ENCODE results near the gene HDAC4.

HDAC4 gene

GRCh38 chr2:239155806-239156480 is 244.9 kb downstream of the HDAC4 start:
- Histone ChIP-seq H3K9me3 (ENCODE audit: insufficient read depth, low read depth, low read length) (no peaks in the 10 kb centered on the region), H3K4me1 (ENCODE audit: insufficient read depth, low read length) (no peaks in the 10 kb centered on the region), H3K9ac (ENCODE audit: low read depth, low read length) (no peak overlapping the region), H3K4me3 (ENCODE audit: low read length) (no peak overlapping the region), H3K27ac (ENCODE audit: low read depth, low read length) (no peak overlapping the region), H3K27me3 (ENCODE audit: insufficient read depth, low read length) (no peaks in the 10 kb centered on the region), H3K36me3 (ENCODE audit: insufficient read depth, low read length) (peaks cover 52% of the 10 kb centered on the region)
- 95% methylated on average over 12 of the region's 12 CpGs for WGBS

- Histone ChIP-seq H3K27ac (ENCODE audit: low read depth, low read length) (no peak overlapping the region), H3K9ac (ENCODE audit: low read depth, low read length) (no peak overlapping the region), H3K27me3 (ENCODE audit: insufficient read depth, low read length) (no peaks in the 10 kb centered on the region), H3K4me1 (ENCODE audit: insufficient read depth, low read length) (no peaks in the 10 kb centered on the region), H3K9me3 (ENCODE audit: insufficient read depth, low read depth, low read length) (no peaks in the 10 kb centered on the region), H3K36me3 (ENCODE audit: insufficient read depth, low read length) (peaks cover 45% of the 10 kb centered on the region), H3K4me3 (ENCODE audit: low read length) (no peak overlapping the region)
- WGBS: 82% methylated on average over 19 of the region's 19 CpGs
These were observed 245.6 kb downstream of the HDAC4 start for GRCh38 chr2:239154971-239155805.

GRCh38 chr2:239153806-239154591 is 246.8 kb downstream of the HDAC4 start:
- Histone ChIP-seq H3K9me3 (ENCODE audit: insufficient read depth, low read depth, low read length) (no peaks in the 10 kb centered on the region), H3K27me3 (ENCODE audit: insufficient read depth, low read length) (no peaks in the 10 kb centered on the region), H3K4me1 (ENCODE audit: insufficient read depth, low read length) (no peaks in the 10 kb centered on the region), H3K36me3 (ENCODE audit: insufficient read depth, low read length) (peaks cover 43% of the 10 kb centered on the region), H3K27ac (ENCODE audit: low read depth, low read length) (no peak overlapping the region), H3K4me3 (ENCODE audit: low read length) (no peak overlapping the region), H3K9ac (ENCODE audit: low read depth, low read length) (no peak overlapping the region)
- 89% methylated on average over 17 of the region's 17 CpGs for WGBS

GRCh38 chr2:239152916-239153305 is 247.9 kb downstream of the HDAC4 start:
- Histone ChIP-seq H3K4me1 (ENCODE audit: insufficient read depth, low read length) (no peaks in the 10 kb centered on the region), H3K36me3 (ENCODE audit: insufficient read depth, low read length) (peaks cover 43% of the 10 kb centered on the region), H3K4me3 (ENCODE audit: low read length) (no peak overlapping the region), H3K27ac (ENCODE audit: low read depth, low read length) (no peak overlapping the region), H3K9ac (ENCODE audit: low read depth, low read length) (no peak overlapping the region), H3K9me3 (ENCODE audit: insufficient read depth, low read depth, low read length) (no peaks in the 10 kb centered on the region), H3K27me3 (ENCODE audit: insufficient read depth, low read length) (no peaks in the 10 kb centered on the region)
- WGBS: 92% methylated on average over 7 of the region's 7 CpGs

- Histone ChIP-seq H3K9me3 (ENCODE audit: insufficient read depth, low read depth, low read length) (no peaks in the 10 kb centered on the region), H3K36me3 (ENCODE audit: insufficient read depth, low read length) (peaks cover 46% of the 10 kb centered on the region), H3K9ac (ENCODE audit: low read depth, low read length) (no peak overlapping the region), H3K4me1 (ENCODE audit: insufficient read depth, low read length) (no peaks in the 10 kb centered on the region), H3K4me3 (ENCODE audit: low read length) (no peak overlapping the region), H3K27ac (ENCODE audit: low read depth, low read length) (no peak overlapping the region), H3K27me3 (ENCODE audit: insufficient read depth, low read length) (no peaks in the 10 kb centered on the region)
- 96% methylated on average over 10 of the region's 10 CpGs for WGBS
These were observed 248.4 kb downstream of the HDAC4 start for GRCh38 chr2:239152239-239152915.

- Histone ChIP-seq H3K9me3 (ENCODE audit: insufficient read depth, low read depth, low read length) (no peaks in the 10 kb centered on the region), H3K4me3 (ENCODE audit: low read length) (no peak overlapping the region), H3K27ac (ENCODE audit: low read depth, low read length) (no peak overlapping the region), H3K9ac (ENCODE audit: low read depth, low read length) (no peak overlapping the region), H3K27me3 (ENCODE audit: insufficient read depth, low read length) (no peaks in the 10 kb centered on the region), H3K36me3 (ENCODE audit: insufficient read depth, low read length) (peaks cover 44% of the 10 kb centered on the region), H3K4me1 (ENCODE audit: insufficient read depth, low read length) (no peaks in the 10 kb centered on the region)
- WGBS: 92% methylated on average over 16 of the region's 16 CpGs
These were observed 249.4 kb downstream of the HDAC4 start for GRCh38 chr2:239151201-239152131.

- Histone ChIP-seq H3K27ac (ENCODE audit: low read depth, low read length) (no peak overlapping the region), H3K9me3 (ENCODE audit: insufficient read depth, low read depth, low read length) (no peaks in the 10 kb centered on the region), H3K4me3 (ENCODE audit: low read length) (no peak overlapping the region), H3K27me3 (ENCODE audit: insufficient read depth, low read length) (no peaks in the 10 kb centered on the region), H3K4me1 (ENCODE audit: insufficient read depth, low read length) (no peaks in the 10 kb centered on the region), H3K36me3 (ENCODE audit: insufficient read depth, low read length) (peaks cover 33% of the 10 kb centered on the region), H3K9ac (ENCODE audit: low read depth, low read length) (no peak overlapping the region)
- 94% methylated on average over 7 of the region's 9 CpGs for WGBS
These were observed 250.5 kb downstream of the HDAC4 start for GRCh38 chr2:239150125-239151011.

- H3K4me3 ChIP-seq (ENCODE audit: low read length): no peak overlapping the region
- H3K27me3 ChIP-seq (ENCODE audit: insufficient read depth, low read length): no peaks in the 10 kb centered on the region
- 97% methylated on average over 15 of the region's 17 CpGs for WGBS
- no peak overlapping the region for H3K9ac ChIP-seq (ENCODE audit: low read depth, low read length)
- H3K36me3 ChIP-seq (ENCODE audit: insufficient read depth, low read length): peaks cover 26% of the 10 kb centered on the region
- no peak overlapping the region for H3K27ac ChIP-seq (ENCODE audit: low read depth, low read length)
- H3K9me3 ChIP-seq (ENCODE audit: insufficient read depth, low read depth, low read length): no peaks in the 10 kb centered on the region
- H3K4me1 ChIP-seq (ENCODE audit: insufficient read depth, low read length): no peaks in the 10 kb centered on the region
These were observed 251.3 kb downstream of the HDAC4 start for GRCh38 chr2:239149501-239149900.

- Histone ChIP-seq H3K36me3 (ENCODE audit: insufficient read depth, low read length) (peaks cover 23% of the 10 kb centered on the region), H3K4me3 (ENCODE audit: low read length) (no peak overlapping the region), H3K4me1 (ENCODE audit: insufficient read depth, low read length) (no peaks in the 10 kb centered on the region), H3K9ac (ENCODE audit: low read depth, low read length) (no peak overlapping the region), H3K9me3 (ENCODE audit: insufficient read depth, low read depth, low read length) (no peaks in the 10 kb centered on the region), H3K27ac (ENCODE audit: low read depth, low read length) (no peak overlapping the region), H3K27me3 (ENCODE audit: insufficient read depth, low read length) (no peaks in the 10 kb centered on the region)
- WGBS: 94% methylated on average over 28 of the region's 28 CpGs
These were observed 252.2 kb downstream of the HDAC4 start for GRCh38 chr2:239148495-239149200.
